Mesangial cell (primary cell): Measurements from ENCODE around the gene ERI2. TPM values are rescaled to one million over a fixed set of nuclear protein-coding genes. Genes with fewer than 3 reads are reported as not detected.

Experiments
- total RNA-seq: library from RNA; depleted of rRNA; stranded (reverse); fragments of >200 nt; gene quantifications from 2 replicates; pipeline ENCODE4 v1.2.3, GENCODE V29; 2015

Gene ERI2
- total RNA-seq = 8.5 and 9.4 TPM in 2 replicates

GRCh38 chr16:20806168-20807050, at the start of gene ERI2, which contains the start of gene REXO5:
Gene ERI2, minus strand, starts transcription at chr16:20806472. Its CDS starts 42 bp downstream, at chr16:20806430.
Gene REXO5, plus strand, starts transcription at chr16:20806527. Its CDS starts 427 bp downstream, at chr16:20806954.

GRCh38 chr16:20763461-20764232, 42.6 kb downstream of the ERI2 start, which contains the start of gene ACSM3:
Gene ACSM3, plus strand, starts transcription at chr16:20764014. Its CDS starts 6,021 bp downstream, at chr16:20770035.

Other genes with a start within 250 kb of the ERI2 start
- under 0.01 TPM in 1 of 2 replicates, not detected in the other for gene ACSM2B, start 230.1 kb downstream of the ERI2 start, total RNA-seq
- under 0.01 and 1.0 TPM in 2 replicates for gene ACSM1, start 108.8 kb downstream of the ERI2 start, total RNA-seq
- gene THUMPD1, start 64.7 kb downstream of the ERI2 start, total RNA-seq = 57.7 and 90.6 TPM in 2 replicates
- 2.9 and 13.4 TPM in 2 replicates for gene ACSM3, start 42.5 kb downstream of the ERI2 start, total RNA-seq
- 0.89 and 4.9 TPM in 2 replicates for gene REXO5, start 55 bp upstream of the ERI2 start, total RNA-seq
- gene DCUN1D3, start 93.9 kb upstream of the ERI2 start, total RNA-seq = 5.2 and 10.3 TPM in 2 replicates
- gene LYRM1, start 94.3 kb upstream of the ERI2 start, total RNA-seq = 24.3 and 27.0 TPM in 2 replicates